ENCODE results near the gene NOTO.

The NOTO gene

GRCh38 chr2:73235315-73236028, 33.1 kb downstream of the NOTO start:
- no peak for DNase-seq

GRCh38 chr2:73237168-73237567, 34.8 kb downstream of the NOTO start:
- DNase-seq = no peak

GRCh38 chr2:73238149-73238548, 35.8 kb downstream of the NOTO start:
- DNase-seq = no peak

GRCh38 chr2:73238976-73239375, 36.6 kb downstream of the NOTO start:
- no peak for DNase-seq

GRCh38 chr2:73239776-73240175, 37.4 kb downstream of the NOTO start:
- DNase-seq = no peak

- no peak for DNase-seq
Observed at GRCh38 chr2:73243884-73244570, 41.7 kb downstream of the NOTO start.

GRCh38 chr2:73244580-73244979, 42.2 kb downstream of the NOTO start:
- no peak for DNase-seq

GRCh38 chr2:73246850-73247249, 44.5 kb downstream of the NOTO start:
- DNase-seq = no peak

GRCh38 chr2:73249636-73250035, 47.3 kb downstream of the NOTO start:
- DNase-seq = no peak

- no peak for DNase-seq
Observed at GRCh38 chr2:73250872-73251846, 48.8 kb downstream of the NOTO start.

GRCh38 chr2:73252238-73253027, 50.1 kb downstream of the NOTO start:
- no peak for DNase-seq

GRCh38 chr2:73253400-73253799, 51.0 kb downstream of the NOTO start:
- no peak for DNase-seq

GRCh38 chr2:73253901-73254300, 51.5 kb downstream of the NOTO start:
- DNase-seq = no peak

GRCh38 chr2:73254343-73255006, 52.1 kb downstream of the NOTO start:
- DNase-seq = no peak

- DNase-seq = no peak
Observed at GRCh38 chr2:73255007-73255644, 52.8 kb downstream of the NOTO start.

- no peak for DNase-seq
Observed at GRCh38 chr2:73255907-73256617, 53.7 kb downstream of the NOTO start.

- DNase-seq = no peak
Observed at GRCh38 chr2:73256618-73256922, 54.2 kb downstream of the NOTO start.

GRCh38 chr2:73257021-73257420, 54.6 kb downstream of the NOTO start:
- DNase-seq = no peak

- DNase-seq = no peak
Observed at GRCh38 chr2:73257425-73258125, 55.2 kb downstream of the NOTO start.

GRCh38 chr2:73258186-73258912, 56.0 kb downstream of the NOTO start:
- no peak for DNase-seq

All from effector CD8-positive, alpha-beta T cell (primary cell).